HepG2 (cell line): Measurements from ENCODE around the gene TNC. TPM values are rescaled to one million over a fixed set of nuclear protein-coding genes. Genes with fewer than 3 reads are reported as not detected.

Experiments
- ZNF407 ChIP-seq: sonication (generic); formaldehyde crosslinking; IDR thresholded peaks from one replicate; pipeline ENCODE4 v1.5.1; 2020; ENCODE audit warnings: mild to moderate bottlenecking, missing genetic modification reagents; ENCODE audit errors: not compliant biosample characterization
- polyA plus RNA-seq, 8 experiments: library from polyadenylated mRNA; depleted of rRNA in 3 of 8; stranded (reverse) in 7 of 8; unstranded in 1 of 8; fragments of >200 nt; fragmentation: Illumina TruSeq in 4 of 8; extraction: Trizol in 4 of 8; gene quantifications; 2 replicates each; pipeline versions ENCODE4 v1.2.1 to v1.2.3, GENCODE V29; 2011 to 2016; ENCODE audit warnings: low read depth in 4 of 8, missing spikeins in 1 of 8, mixed read lengths in 1 of 8; ENCODE audit not compliant: insufficient read depth in 1 of 8
- total RNA-seq, 5 experiments: library from RNA; depleted of rRNA; stranded (reverse); fragments of >200 nt; fragmentation: Illumina TruSeq; extraction: Trizol; gene quantifications; 2 replicates each; pipeline ENCODE4 v1.2.3, GENCODE V29; 2016; ENCODE audit warnings: low read depth in 1 of 5
- TF ChIP-seq, protein P1 (sequence below): sonication (generic); formaldehyde crosslinking; IDR thresholded peaks from 2 replicates; pipeline ENCODE4 v1.4.0; 2020; ENCODE audit warnings: missing genetic modification reagents

Gene TNC
- total and polyA plus RNA-seq, 2 of the 13 experiments (the other 11 are each of a cell fraction or from before 2014, with no cell fraction given): not detected

GRCh38 chr9:115014438-115014837, 103.5 kb downstream of the TNC start (continued):
- no peak for TF ChIP-seq ZNF407 (CRISPR knock-in tag)
- TF ChIP-seq, protein P1, sequence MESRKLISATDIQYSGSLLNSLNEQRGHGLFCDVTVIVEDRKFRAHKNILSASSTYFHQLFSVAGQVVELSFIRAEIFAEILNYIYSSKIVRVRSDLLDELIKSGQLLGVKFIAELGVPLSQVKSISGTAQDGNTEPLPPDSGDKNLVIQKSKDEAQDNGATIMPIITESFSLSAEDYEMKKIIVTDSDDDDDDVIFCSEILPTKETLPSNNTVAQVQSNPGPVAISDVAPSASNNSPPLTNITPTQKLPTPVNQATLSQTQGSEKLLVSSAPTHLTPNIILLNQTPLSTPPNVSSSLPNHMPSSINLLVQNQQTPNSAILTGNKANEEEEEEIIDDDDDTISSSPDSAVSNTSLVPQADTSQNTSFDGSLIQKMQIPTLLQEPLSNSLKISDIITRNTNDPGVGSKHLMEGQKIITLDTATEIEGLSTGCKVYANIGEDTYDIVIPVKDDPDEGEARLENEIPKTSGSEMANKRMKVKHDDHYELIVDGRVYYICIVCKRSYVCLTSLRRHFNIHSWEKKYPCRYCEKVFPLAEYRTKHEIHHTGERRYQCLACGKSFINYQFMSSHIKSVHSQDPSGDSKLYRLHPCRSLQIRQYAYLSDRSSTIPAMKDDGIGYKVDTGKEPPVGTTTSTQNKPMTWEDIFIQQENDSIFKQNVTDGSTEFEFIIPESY (CRISPR knock-in tag): no peak
